Erythroblast (primary cell): ENCODE data around the gene THUMPD2.

Experiments
- GATA1 ChIP-seq: IDR thresholded peaks from 2 replicates; pipeline ENCODE4 v1.6.1; 2011; ENCODE audit warnings: low read depth, mild to moderate bottlenecking, control low read depth, low read length, moderate library complexity
- POLR2A ChIP-seq: IDR thresholded peaks from 2 replicates; pipeline ENCODE4 v1.6.1; 2011; ENCODE audit warnings: mild to moderate bottlenecking, low read length

DNA sequence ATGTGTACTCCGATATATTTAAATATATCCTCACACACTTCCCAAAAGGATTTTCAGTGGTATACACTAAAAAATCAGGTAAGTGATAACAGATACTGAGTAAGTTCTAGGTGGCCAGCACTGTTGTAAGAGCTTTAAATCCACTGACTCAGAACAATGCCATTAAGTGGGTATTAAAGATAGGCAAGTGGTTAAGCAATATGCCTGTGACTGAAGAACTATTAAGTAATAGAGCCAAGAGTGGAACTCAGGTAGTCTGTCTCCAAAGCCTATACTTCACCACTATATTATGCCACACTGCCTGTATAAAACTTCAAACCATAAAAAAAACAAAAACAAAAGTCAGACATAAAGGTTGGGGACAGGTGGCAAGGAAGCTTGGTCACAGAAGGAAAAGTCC is 37.2 kb downstream of the THUMPD2 start:
- TF ChIP-seq POLR2A = no peak
- TF ChIP-seq GATA1 = no peak
